HL-60 (cell line): ENCODE data around the gene CPNE4.

Source experiments
- DNase-seq, 2 experiments: peaks; one replicate each; pipeline ENCODE4 v3.0.0-alpha.2; 2010 to 2020; ENCODE audit warnings: low read depth in 1 of 2, low spot score in 1 of 2
- H3K27ac ChIP-seq: fragments of 250-450 bp; sonication (Bioruptor Pico); replicated peaks from 2 replicates; pipeline ENCODE4 v1.5.1; 2020; ENCODE audit warnings: mild to moderate bottlenecking, moderate library complexity
- H3K27me3 ChIP-seq: fragments of 250-450 bp; sonication (Bioruptor Pico); 2 replicates; pipeline ENCODE4 v1.5.1; 2021; ENCODE audit warnings: mild to moderate bottlenecking, moderate library complexity; ENCODE audit not compliant: insufficient read depth, poor library complexity, severe bottlenecking
- H3K4me3 ChIP-seq: replicated peaks from 2 replicates; pipeline ENCODE4 v1.5.1; 2011; ENCODE audit warnings: mild to moderate bottlenecking, control low read depth, low read length; ENCODE audit not compliant: insufficient read depth
- CTCF ChIP-seq: IDR thresholded peaks from one replicate; pipeline ENCODE4 v1.5.1; 2011; ENCODE audit warnings: low read length, control low read depth, inconsistent platforms; ENCODE audit not compliant: insufficient read depth
- GABPA ChIP-seq: IDR thresholded peaks from 2 replicates; pipeline ENCODE4 v1.6.1; 2012; ENCODE audit warnings: low read depth
- POLR2AphosphoS5 ChIP-seq: IDR thresholded peaks from 2 replicates; pipeline ENCODE4 v1.6.1; 2012; ENCODE audit warnings: low read depth
- REST ChIP-seq: IDR thresholded peaks from 2 replicates; pipeline ENCODE4 v1.6.1; 2012; ENCODE audit warnings: low read depth; ENCODE audit not compliant: insufficient replicate concordance
- SPI1 ChIP-seq: IDR thresholded peaks from 2 replicates; pipeline ENCODE4 v1.6.1; 2012; ENCODE audit warnings: low read depth, mild to moderate bottlenecking, borderline replicate concordance

Gene CPNE4

GRCh38 chr3:131543714-131544113 lies 491.1 kb downstream of the CPNE4 start:
- Histone ChIP-seq H3K27me3 (peaks cover 3% of the 10 kb centered on the region), H3K4me3 (no peak overlapping the region), H3K27ac (no peak overlapping the region)
- DNase-seq = no peak
- TF ChIP-seq REST = no peak

- Histone ChIP-seq H3K27ac (no peak overlapping the region), H3K27me3 (peaks cover 3% of the 10 kb centered on the region), H3K4me3 (no peak overlapping the region)
- DNase-seq = no peak
- TF ChIP-seq GABPA (no peak), REST (no peak), POLR2AphosphoS5 (no peak), SPI1 (no peak), CTCF (no peak)
Measured at GRCh38 chr3:131541288-131541687, 493.5 kb downstream of the CPNE4 start.

GRCh38 chr3:131540821-131541220 lies 494.0 kb downstream of the CPNE4 start:
- no peak overlapping the region for H3K27ac ChIP-seq
- no peak overlapping the region for H3K4me3 ChIP-seq
- no peaks in the 10 kb centered on the region for H3K27me3 ChIP-seq
- TF ChIP-seq CTCF (no peak), SPI1 (no peak), GABPA (no peak), REST (no peak), POLR2AphosphoS5 (no peak)
- DNase-seq = no peak

GRCh38 chr3:131540143-131540542 lies 494.7 kb downstream of the CPNE4 start:
- no peak for DNase-seq
- no peak overlapping the region for H3K27ac ChIP-seq
- TF ChIP-seq GABPA (no peak), SPI1 (no peak), REST (no peak)
- no peaks in the 10 kb centered on the region for H3K27me3 ChIP-seq
- no peak overlapping the region for H3K4me3 ChIP-seq
